GM18505 (cell line): ENCODE results near the gene SYDE1.

Experiments used
- ATAC-seq: cut with Tn5 transposase; IDR thresholded peaks from one replicate; pipeline ENCODE4 v1.9.1; 2021; ENCODE audit not compliant: unreplicated experiment
- POLR2A ChIP-seq: IDR thresholded peaks from 4 replicates; pipeline ENCODE4 v1.6.1; 2011; ENCODE audit warnings: borderline replicate concordance; ENCODE audit not compliant: insufficient read depth, insufficient read length; ENCODE audit errors: extremely low read depth

The SYDE1 gene

GRCh38 chr19:15124572-15125231, 17.5 kb downstream of the SYDE1 start:
- no peak for TF ChIP-seq POLR2A

GRCh38 chr19:15125232-15126067, 18.2 kb downstream of the SYDE1 start:
- TF ChIP-seq POLR2A = peak; percentile 73
- ATAC-seq = peak; percentile 89

More at GRCh38 chr19:15124572-15125231, 17.5 kb downstream of the SYDE1 start:
- no peak for ATAC-seq

GRCh38 chr19:15126131-15126910, 19.1 kb downstream of the SYDE1 start:
- TF ChIP-seq POLR2A = no peak
- no peak for ATAC-seq

GRCh38 chr19:15128162-15128770, 21.1 kb downstream of the SYDE1 start:
- no peak for TF ChIP-seq POLR2A

GRCh38 chr19:15129856-15130585, 22.8 kb downstream of the SYDE1 start:
- ATAC-seq = no peak
- no peak for TF ChIP-seq POLR2A

More at GRCh38 chr19:15128162-15128770, 21.1 kb downstream of the SYDE1 start:
- ATAC-seq = no peak

GRCh38 chr19:15136234-15136954, 29.2 kb downstream of the SYDE1 start:
- no peak for ATAC-seq
- TF ChIP-seq POLR2A = no peak

- no peak for ATAC-seq
Measured at GRCh38 chr19:15137777-15138176, 30.6 kb downstream of the SYDE1 start.

GRCh38 chr19:15138427-15138826, 31.2 kb downstream of the SYDE1 start:
- no peak for TF ChIP-seq POLR2A
- ATAC-seq = no peak

More at GRCh38 chr19:15137777-15138176, 30.6 kb downstream of the SYDE1 start:
- TF ChIP-seq POLR2A = no peak

GRCh38 chr19:15141143-15141542, 33.9 kb downstream of the SYDE1 start:
- no peak for TF ChIP-seq POLR2A
- ATAC-seq = no peak

GRCh38 chr19:15142313-15142712, 35.1 kb downstream of the SYDE1 start:
- no peak for ATAC-seq
- no peak for TF ChIP-seq POLR2A

- no peak for ATAC-seq
- TF ChIP-seq POLR2A = no peak
Measured at GRCh38 chr19:15144046-15144646, 36.9 kb downstream of the SYDE1 start.

- no peak for ATAC-seq
- no peak for TF ChIP-seq POLR2A
Measured at GRCh38 chr19:15147090-15147489, 39.9 kb downstream of the SYDE1 start.

- TF ChIP-seq POLR2A = no peak
- ATAC-seq = no peak
Measured at GRCh38 chr19:15149737-15150136, 42.5 kb downstream of the SYDE1 start.
